SK-N-SH (cell line): ENCODE measurements around the gene ATP1A4. TPM values are rescaled to one million over a fixed set of nuclear protein-coding genes. Genes with fewer than 3 reads are reported as not detected.

Experiments
- CTCF ChIA-PET: fragments of 300-600, 350-600 bp; formaldehyde crosslinking; extraction: SDS; loops from one replicate; lab custom pipeline; 2021; lab: Yijun Ruan, JAX
- POLR2A ChIA-PET: fragments of 350-600 bp; sonication (Branson Sonifier 250); formaldehyde crosslinking; extraction: SDS; loops from one replicate; lab custom pipeline; 2020; ENCODE audit warnings: antibody characterized with exemption, inconsistent platforms; lab: Yijun Ruan, JAX
- DNase-seq: peaks from one replicate; pipeline ENCODE4 v3.0.0; 2012
- H2AFZ ChIP-seq: fragments of 200-600 bp; sonication (generic); 2 replicates; pipeline ENCODE4 v1.8.1; 2016; ENCODE audit warnings: antibody characterized with exemption, mild to moderate bottlenecking, low read depth
- H3F3A ChIP-seq: fragments of 200-600 bp; sonication (generic); replicated peaks from 2 replicates; pipeline ENCODE3; 2016; ENCODE audit warnings: antibody characterized with exemption, mild to moderate bottlenecking; ENCODE audit not compliant: insufficient read depth
- H3K27ac ChIP-seq, 2 experiments: fragments of 200-500 bp in 1 of 2; fragments of 200-600 bp in 1 of 2; sonication (Bioruptor generic) in 1 of 2; sonication (generic), shearing (Covaris generic) in 1 of 2; 2 replicates each; pipeline versions ENCODE4 v1.5.1 to v1.6.1; 2014 to 2016; ENCODE audit warnings: low read depth in 2 of 2, inconsistent platforms in 1 of 2, low read length in 1 of 2, mild to moderate bottlenecking in 1 of 2, mixed read lengths in 1 of 2
- H3K27me3 ChIP-seq: fragments of 200-600 bp; sonication (generic), shearing (Covaris generic); 2 replicates; pipeline ENCODE4 v1.6.1; 2016; ENCODE audit warnings: mixed run types; ENCODE audit not compliant: insufficient read depth
- H3K36me3 ChIP-seq, 2 experiments: fragments of 200-500 bp in 1 of 2; fragments of 200-600 bp in 1 of 2; sonication (Bioruptor generic) in 1 of 2; sonication (generic) in 1 of 2; replicated peaks in 1 of 2; 2 replicates each; pipeline versions ENCODE3 to v1.5.1; 2014 to 2016; ENCODE audit warnings: low read length in 1 of 2, mild to moderate bottlenecking in 1 of 2; ENCODE audit not compliant: insufficient read depth in 2 of 2, control insufficient read depth in 1 of 2
- H3K4me1 ChIP-seq, 2 experiments: fragments of 200-500 bp in 1 of 2; fragments of 200-600 bp in 1 of 2; sonication (Bioruptor generic) in 1 of 2; sonication (generic), shearing (Covaris generic) in 1 of 2; 2 replicates each; pipeline versions ENCODE4 v1.5.1 to v1.6.1; 2014 to 2016; ENCODE audit warnings: low read depth in 1 of 2, low read length in 1 of 2, mixed run types in 1 of 2; ENCODE audit not compliant: insufficient read depth in 2 of 2, control insufficient read depth in 1 of 2
- H3K4me2 ChIP-seq: fragments of 200-600 bp; sonication (generic), shearing (Covaris generic); 2 replicates; pipeline ENCODE4 v1.6.1; 2017; ENCODE audit warnings: mixed run types
- H3K4me3 ChIP-seq, 2 experiments: fragments of 200-500 bp in 1 of 2; fragments of 200-600 bp in 1 of 2; sonication (Bioruptor generic) in 1 of 2; sonication (generic), shearing (Covaris generic) in 1 of 2; 2 replicates each; pipeline versions ENCODE4 v1.5.1 to v1.8.1; 2014 to 2016; ENCODE audit warnings: low read depth in 2 of 2, inconsistent platforms in 1 of 2, low read length in 1 of 2, mild to moderate bottlenecking in 1 of 2, mixed read lengths in 1 of 2, moderate library complexity in 1 of 2
- H3K79me2 ChIP-seq: fragments of 200-600 bp; sonication (generic); 2 replicates; pipeline ENCODE4 v1.8.1; 2017; ENCODE audit warnings: mild to moderate bottlenecking; ENCODE audit not compliant: insufficient read depth
- H3K9ac ChIP-seq: fragments of 200-600 bp; sonication (generic); 2 replicates; pipeline ENCODE4 v1.6.1; 2017; ENCODE audit warnings: mixed run types
- H3K9me2 ChIP-seq: fragments of 200-600 bp; sonication (generic); 2 replicates; pipeline ENCODE4 v1.6.1; 2017; ENCODE audit warnings: mixed run types
- H3K9me3 ChIP-seq: fragments of 200-600 bp; sonication (generic); 2 replicates; pipeline ENCODE4 v1.6.1; 2017; ENCODE audit warnings: mixed run types, mild to moderate bottlenecking, moderate library complexity
- H4K20me1 ChIP-seq: fragments of 200-600 bp; sonication (generic); 2 replicates; pipeline ENCODE4 v1.6.1; 2017; ENCODE audit warnings: mild to moderate bottlenecking, mixed run types; ENCODE audit not compliant: insufficient read depth
- CHD2 ChIP-seq: fragments of 150-350 bp; IDR thresholded peaks from 2 replicates; pipeline ENCODE4 v1.6.1; 2018; ENCODE audit warnings: low read length; ENCODE audit not compliant: partially characterized antibody
- GATA2 ChIP-seq: sonication (generic); formaldehyde crosslinking; IDR thresholded peaks from 2 replicates; pipeline ENCODE4 v1.5.0; 2020; ENCODE audit warnings: mild to moderate bottlenecking, missing genetic modification reagents
- IRF3 ChIP-seq: fragments of 150-350 bp; IDR thresholded peaks from 2 replicates; pipeline ENCODE4 v1.6.1; 2016; ENCODE audit warnings: mild to moderate bottlenecking, low read depth, low read length
- NRF1 ChIP-seq: IDR thresholded peaks from 2 replicates; pipeline ENCODE4 v1.6.1; 2012; ENCODE audit warnings: low read depth, mild to moderate bottlenecking, low read length
- PBX3 ChIP-seq: IDR thresholded peaks from 2 replicates; pipeline ENCODE4; 2012
- RCOR1 ChIP-seq: fragments of 150-350 bp; IDR thresholded peaks from 2 replicates; pipeline ENCODE4 v1.6.1; 2017; ENCODE audit warnings: antibody characterized with exemption, low read length
- REST ChIP-seq: IDR thresholded peaks from 2 replicates; pipeline ENCODE4 v1.6.1; 2012; ENCODE audit warnings: mild to moderate bottlenecking, low read depth, low read length, moderate library complexity
- RFX5 ChIP-seq: IDR thresholded peaks from 2 replicates; pipeline ENCODE4 v1.6.1; 2012; ENCODE audit warnings: mild to moderate bottlenecking, improper control_type of control experiment, low read length
- TAF1 ChIP-seq: IDR thresholded peaks from 2 replicates; pipeline ENCODE4 v1.6.1; 2012; ENCODE audit warnings: low read depth, mild to moderate bottlenecking, low read length, moderate library complexity, borderline replicate concordance
- TCF12 ChIP-seq: IDR thresholded peaks from 2 replicates; pipeline ENCODE4 v1.4.0; 2012
- TEAD4 ChIP-seq: IDR thresholded peaks from 2 replicates; pipeline ENCODE4 v1.4.0; 2012; ENCODE audit warnings: mild to moderate bottlenecking, borderline replicate concordance; ENCODE audit not compliant: insufficient read depth
- ZBTB33 ChIP-seq: IDR thresholded peaks from 2 replicates; pipeline ENCODE4 v1.4.0; 2012; ENCODE audit warnings: low read depth, borderline replicate concordance
- WGBS: methylation state at CpG from one replicate; pipeline ENCODE4 v1.1.6; 2017; ENCODE audit warnings: low lambda C conversion rate; 5-methylcytosine and 5-hydroxymethylcytosine counted together
- polyA plus RNA-seq, 3 experiments: library from polyadenylated mRNA; depleted of rRNA; stranded (reverse); fragments of >200 nt; gene quantifications; 2 replicates each; pipeline ENCODE4 v1.2.3, GENCODE V29; 2012

The ATP1A4 gene
- polyA plus RNA-seq, 1 of the 3 experiments (the other 2 are of a cell fraction), result not detected

- 70% methylated on average over 2 of the region's 2 CpGs for WGBS
- DNase-seq, result no peak
- H3K79me2 ChIP-seq, result no peaks in the 10 kb centered on the region
- H2AFZ ChIP-seq, result no peak overlapping the region
- no peak overlapping the region for H3K4me2 ChIP-seq
- TF ChIP-seq RCOR1 (no peak), IRF3 (no peak), NRF1 (no peak)
- H3K9me3 ChIP-seq, result no peaks in the 10 kb centered on the region
- POLR2A ChIA-PET, result no interaction called here
- no peaks in the 10 kb centered on the region for H3K4me1 ChIP-seq
- no peak overlapping the region for H3K27ac ChIP-seq
- H3K4me3 ChIP-seq, result no peak overlapping the region
- no peak overlapping the region for H3K9ac ChIP-seq
- H4K20me1 ChIP-seq, result no peaks in the 10 kb centered on the region
- H3K9me2 ChIP-seq, result no peaks in the 10 kb centered on the region
- CTCF ChIA-PET, result interaction anchor here (1.1 to 3.8 kb wide), 6 partner anchors 11 to 140 kb away, joined by 3 to 29 read pairs (median 6); no protein-coding TSS in a partner anchor
- H3K27me3 ChIP-seq, result no peaks in the 10 kb centered on the region
- H3F3A ChIP-seq, result peaks cover 12% of the 10 kb centered on the region
- peaks cover 52 to 92% of the 10 kb centered on the region in 2 experiments for H3K36me3 ChIP-seq
Observed at GRCh38 chr1:160225345-160225744, 73.9 kb downstream of the ATP1A4 start.

GRCh38 chr1:160226623-160227022, 75.2 kb downstream of the ATP1A4 start:
- Histone ChIP-seq H2AFZ (no peak overlapping the region), H3K79me2 (no peaks in the 10 kb centered on the region), H3K4me2 (no peak overlapping the region), H3F3A (peaks cover 3% of the 10 kb centered on the region), H3K9ac (no peak overlapping the region), H3K36me3 (peaks cover 52 to 90% of the 10 kb centered on the region in 2 experiments), H3K9me3 (no peaks in the 10 kb centered on the region), H3K4me3 (no peak overlapping the region), H3K27ac (no peak overlapping the region), H3K27me3 (no peaks in the 10 kb centered on the region), H3K4me1 (no peaks in the 10 kb centered on the region), H4K20me1 (no peaks in the 10 kb centered on the region), H3K9me2 (no peaks in the 10 kb centered on the region)
- ChIA-PET CTCF (interaction anchor here (0.8 to 4.8 kb wide), 4 partner anchors 16 to 62 kb away, joined by 3 to 29 read pairs (median 14); no protein-coding TSS in a partner anchor), POLR2A (no interaction called here)
- DNase-seq, result no peak
- TF ChIP-seq GATA2 (CRISPR knock-in tag) (no peak), TCF12 (no peak), CHD2 (no peak), PBX3 (no peak), ZBTB33 (no peak), RFX5 (no peak), TAF1 (no peak), TEAD4 (no peak), REST (no peak)
- WGBS, result 92% methylated on average over 2 of the region's 2 CpGs
